Kidney epithelial cell (primary cell): ENCODE results near the gene FHOD3. TPM values are rescaled to one million over a fixed set of nuclear protein-coding genes. Genes with fewer than 3 reads are reported as not detected.

Experiments used
- DNase-seq: peaks from one replicate; pipeline ENCODE4 v3.0.0-alpha.2; 2010; ENCODE audit warnings: low read depth
- H3K27me3 ChIP-seq: 2 replicates; pipeline ENCODE4 v1.6.0; 2011; ENCODE audit warnings: low read length; ENCODE audit not compliant: control insufficient read depth, insufficient read depth
- H3K36me3 ChIP-seq: 2 replicates; pipeline ENCODE4 v1.5.1; 2011; ENCODE audit warnings: low read length; ENCODE audit not compliant: control insufficient read depth, insufficient read depth
- H3K4me3 ChIP-seq: 2 replicates; pipeline ENCODE4 v1.5.1; 2011; ENCODE audit warnings: low read depth, mild to moderate bottlenecking, control low read depth, low read length
- CTCF ChIP-seq: IDR thresholded peaks from 2 replicates; pipeline ENCODE4 v1.5.1; 2011; ENCODE audit warnings: mild to moderate bottlenecking, moderate library complexity, low read length, control low read depth, inconsistent platforms; ENCODE audit not compliant: insufficient read depth, poor library complexity, severe bottlenecking
- total RNA-seq: library from RNA; depleted of rRNA; stranded (reverse); fragments of >200 nt; gene quantifications from 2 replicates; pipeline ENCODE4 v1.2.3, GENCODE V29; 2015

Gene FHOD3
- total RNA-seq, 1 donor from 2014 or later = 47.2 TPM

- no peak for DNase-seq
- no peaks in the 10 kb centered on the region for H3K27me3 ChIP-seq
- no peaks in the 10 kb centered on the region for H3K36me3 ChIP-seq
- no peak for TF ChIP-seq CTCF
- H3K4me3 ChIP-seq = no peak overlapping the region
These were observed 156.7 kb downstream of the FHOD3 start for GRCh38 chr18:36454245-36454644.

- H3K27me3 ChIP-seq = no peaks in the 10 kb centered on the region
- no peaks in the 10 kb centered on the region for H3K36me3 ChIP-seq
- no peak for TF ChIP-seq CTCF
- no peak overlapping the region for H3K4me3 ChIP-seq
- no peak for DNase-seq
These were observed 157.4 kb downstream of the FHOD3 start for GRCh38 chr18:36454848-36455458.

- no peak for TF ChIP-seq CTCF
- no peak for DNase-seq
- Histone ChIP-seq H3K4me3 (no peak overlapping the region), H3K27me3 (no peaks in the 10 kb centered on the region), H3K36me3 (no peaks in the 10 kb centered on the region)
These were observed 158.4 kb downstream of the FHOD3 start for GRCh38 chr18:36455931-36456330.

- Histone ChIP-seq H3K27me3 (no peaks in the 10 kb centered on the region), H3K4me3 (no peak overlapping the region), H3K36me3 (no peaks in the 10 kb centered on the region)
- TF ChIP-seq CTCF = no peak
- DNase-seq = no peak
These were observed 159.1 kb downstream of the FHOD3 start for GRCh38 chr18:36456622-36457021.

- no peak for DNase-seq
- no peaks in the 10 kb centered on the region for H3K27me3 ChIP-seq
- no peak overlapping the region for H3K4me3 ChIP-seq
- H3K36me3 ChIP-seq = no peaks in the 10 kb centered on the region
- TF ChIP-seq CTCF = no peak
These were observed 160.2 kb downstream of the FHOD3 start for GRCh38 chr18:36457683-36458082.

GRCh38 chr18:36458306-36458705 lies 160.8 kb downstream of the FHOD3 start:
- Histone ChIP-seq H3K36me3 (no peaks in the 10 kb centered on the region), H3K27me3 (no peaks in the 10 kb centered on the region), H3K4me3 (no peak overlapping the region)
- no peak for DNase-seq
- no peak for TF ChIP-seq CTCF
